Heart right ventricle (tissue), 16 donors: ENCODE data around the gene NDUFAF2. TPM values are rescaled to one million over a fixed set of nuclear protein-coding genes. Genes with fewer than 3 reads are reported as not detected.

ENCODE experiments used
- ATAC-seq, 8 donors: fragments of 200-7000 bp; cut with Tn5 transposase; one replicate each; pipeline ENCODE4 v1.9.1; 2020; ENCODE audit warnings: mild to moderate bottlenecking in 8 of 8, moderate library complexity in 8 of 8, moderate number of reproducible peaks in 1 of 8
- DNase-seq, 2 donors: peaks; one replicate each; pipeline ENCODE4 v3.0.0-alpha.2; 2020
- H3K27ac ChIP-seq, 10 donors: fragments of 200-600 bp; sonication (generic) in 2 of 10; one replicate each; pipeline versions ENCODE4 v1.5.0 to v1.8.0; 2020 to 2022; ENCODE audit warnings: mild to moderate bottlenecking in 3 of 10
- H3K27me3 ChIP-seq, 7 donors: fragments of 200-600 bp; one replicate each; pipeline ENCODE4 v1.8.0; 2021 to 2022; ENCODE audit warnings: mild to moderate bottlenecking in 2 of 7
- H3K36me3 ChIP-seq, 9 donors: fragments of 200-600 bp; sonication (generic) in 1 of 9; one replicate each; pipeline versions ENCODE4 v1.5.0 to v1.8.0; 2020 to 2022; ENCODE audit warnings: mild to moderate bottlenecking in 2 of 9
- H3K4me1 ChIP-seq, 9 donors: fragments of 200-600 bp; sonication (generic) in 1 of 9; one replicate each; pipeline versions ENCODE4 v1.5.0 to v1.8.0; 2020 to 2022; ENCODE audit warnings: mild to moderate bottlenecking in 4 of 9
- H3K4me3 ChIP-seq, 10 donors: fragments of 200-600 bp; sonication (generic) in 2 of 10; one replicate each; pipeline versions ENCODE4 v1.5.0 to v1.8.0; 2020 to 2022; ENCODE audit warnings: mild to moderate bottlenecking in 7 of 10, moderate library complexity in 2 of 10
- H3K9me3 ChIP-seq, 11 donors: fragments of 200-600 bp in 10 of 11; sonication (generic) in 2 of 11; one replicate each; pipeline versions ENCODE4 v1.5.0 to v1.8.0; 2013 to 2022; ENCODE audit warnings: mild to moderate bottlenecking in 2 of 11, control low read depth in 1 of 11, moderate library complexity in 1 of 11
- CTCF ChIP-seq, 9 donors: fragments of 200-600 bp; sonication (generic) in 2 of 9; IDR thresholded peaks; one replicate each; pipeline versions ENCODE4 v1.5.0 to v1.8.0; 2021 to 2022; ENCODE audit warnings: antibody characterized with exemption in 9 of 9, mild to moderate bottlenecking in 5 of 9, moderate library complexity in 1 of 9
- WGBS, 2 donors: extraction: QIAGEN DNeasy Blood & Tissue Kit; methylation state at CpG; one replicate each; pipeline ENCODE4 v1.1.7; 2013; ENCODE audit warnings: inconsistent platforms in 1 of 2; 5-methylcytosine and 5-hydroxymethylcytosine counted together
- intact Hi-C, 10 donors: fragments of 100-400 bp; cut with DNase I; formaldehyde crosslinking; loops; one replicate each; pipeline versions ENCODE4 v1.11.1 to v1.14.2; 2022
- long read RNA-seq, 3 donors: library from polyadenylated mRNA; unstranded; transcript quantifications; one replicate each; pipeline ENCODE4 v2.0.0, GENCODE V29; 2020 to 2021
- polyA plus RNA-seq, 2 donors: library from polyadenylated mRNA; stranded (reverse); fragments of 200-250 nt; gene quantifications; one replicate each; pipeline ENCODE4 v1.2.3, GENCODE V29; 2013
- total RNA-seq, 10 donors: library from RNA; stranded (reverse); fragmentation: NEBNext Ultra II Directional in 3 of 10; extraction: Animal tissue kit (Norgen Biotek cat#: 25700) in 3 of 10; gene quantifications; one replicate each; pipeline versions ENCODE4 v1.2.1 to v1.2.4, GENCODE V29; 2021 to 2023
- donor health status: Arrhythmogenic right ventricular cardiomyopathy.
- donor health status: ischemic (EF 13 %, LVEDD 7.1; RV severe dilation, severe dysfunction).
- donor health status: healthy with polysubstance abuse.
- donor health status: DM: no; HTN: yes; CAD: no.
- donor health status: DM: no; HTN: no; CAD: no.
- donor health status: ischemic (EF 25% LVEDD 6.9; RV normal size, moderate dysfunction).
- donor health status: ischemic (EF 25% LVEDD 5.7; RV mildly dilated, moderate dysfunction).
- donor health status: healthy.
- donor health status: DM: yes; HTN: yes; CAD: no.
- donor health status: Ischemic cardiomyopathy.
- donor health status: ischemic (EF 35%, LVEDD 5.7; RV mildly dilated, moderate dysfunction).
- donor health status: nonischemic (EF 11% LVEDD 7.7; RV severe dilation, severe dysfunction).
- donor health status: DM: yes; HTN: yes; CAD: no.
- donor health status: PGD.
- donor health status: ischemic (EF 29% LVEDD 5.4; RV normal size, mild dysfunction).
- donor health status: nonischemic (EF 23%, LVEDD 6.1; RV moderate dilation, normal function).

The NDUFAF2 gene
- total RNA-seq = 10 to 100 TPM; 23.0 to 49.2 (median 29.9) TPM
- 10 to 100 TPM; 60.3 to 96.5 TPM for polyA plus RNA-seq
- long read RNA-seq, donor 1, transcript NDUFAF2-201 (4 exons, 719 nt) = major isoform, 31 of 40 reads
- long read RNA-seq, donor 1, partial matches to known transcripts = 3 of 40 reads
- long read RNA-seq, donor 1, other reads (novel, unspliced or antisense) = 6 of 40 reads
- long read RNA-seq, donor 2, transcript NDUFAF2-201 (4 exons, 719 nt) = major isoform, 29 of 36 reads
- long read RNA-seq, donor 2, partial matches to known transcripts = 2 of 36 reads
- long read RNA-seq, donor 2, other reads (novel, unspliced or antisense) = 3 of 36 reads
- long read RNA-seq, donor 3, partial matches to known transcripts = 0 of 3 reads
- long read RNA-seq, donor 3, other reads (novel, unspliced or antisense) = 1 of 3 reads

- peak; percentile 99 to 100 (median 100) for ATAC-seq
- 2 to 3% methylated on average over 64 of the region's 64 CpGs for WGBS, 2 donors
- TF ChIP-seq CTCF (IDR thresholded peaks at IDR 0.05) = no peak
- H3K4me1 ChIP-seq = peaks cover 6 to 32% (median 23%) of the 10 kb centered on the region in 9 donors
- intact Hi-C loops = loop anchor here in 3 of 10 donors (10.0 kb wide), 2 partner anchors 220 to 390 kb away; partner anchors contain the start of genes SMIM15 (in 3 of the 3) and ZSWIM6 (in 1 of the 3)
- peak within 1 kb of the TSS; percentile 62 to 88 (median 74) for H3K4me3 ChIP-seq
- peaks cover 0 to 7% (median 0%) of the 10 kb centered on the region in 9 donors for H3K36me3 ChIP-seq
- H3K27ac ChIP-seq = peak within 1 kb of the TSS; percentile 23 to 86 (median 81)
- H3K27me3 ChIP-seq = no peaks in the 10 kb centered on the region
- H3K9me3 ChIP-seq = no peaks in the 10 kb centered on the region
- peak; percentile 85 to 92 for DNase-seq
Observed at GRCh38 chr5:60944904-60945812, at the start of gene NDUFAF2, which contains the start of gene ERCC8. TSS of gene NDUFAF2 (plus strand) at chr5:60945205. CDS start at chr5:60945256, 51 bp downstream. TSS of gene ERCC8 (minus strand) at chr5:60945070. CDS start at chr5:60945008, 62 bp downstream.

- TF ChIP-seq CTCF (IDR thresholded peaks at IDR 0.05) = no peak
- DNase-seq = no peak
- H3K36me3 ChIP-seq = peaks cover 0 to 94% (median 3%) of the 10 kb centered on the region in 9 donors
- H3K4me1 ChIP-seq = no peaks in the 10 kb centered on the region
- H3K27ac ChIP-seq = no peak overlapping the region
- H3K4me3 ChIP-seq = no peak overlapping the region
- no peaks in the 10 kb centered on the region for H3K9me3 ChIP-seq
- WGBS, 2 donors = 90 to 94% methylated on average over 4 of the region's 4 CpGs
- no peak for ATAC-seq
- intact Hi-C loops = no loop called here
- H3K27me3 ChIP-seq = no peaks in the 10 kb centered on the region
Observed at GRCh38 chr5:60896991-60897390, 48.0 kb upstream of the NDUFAF2 start.

- ATAC-seq (no peak), DNase-seq (no peak)
- intact Hi-C loops = no loop called here
- 88% methylated on average over 4 of the region's 4 CpGs for WGBS, 2 donors
- no peaks in the 10 kb centered on the region for H3K4me1 ChIP-seq
- no peaks in the 10 kb centered on the region for H3K27me3 ChIP-seq
- no peak for TF ChIP-seq CTCF (IDR thresholded peaks at IDR 0.05)
- H3K27ac ChIP-seq = no peak overlapping the region
- H3K36me3 ChIP-seq = peaks cover 0 to 56% (median 0%) of the 10 kb centered on the region in 9 donors
- no peaks in the 10 kb centered on the region for H3K9me3 ChIP-seq
- H3K4me3 ChIP-seq = no peak overlapping the region
Observed at GRCh38 chr5:60903356-60903755, 41.6 kb upstream of the NDUFAF2 start.

- Histone ChIP-seq H3K27me3 (no peaks in the 10 kb centered on the region), H3K36me3 (peaks cover 0 to 78% (median 19%) of the 10 kb centered on the region in 9 donors), H3K4me3 (no peak overlapping the region), H3K27ac (no peak overlapping the region), H3K4me1 (no peaks in the 10 kb centered on the region), H3K9me3 (no peaks in the 10 kb centered on the region)
- ATAC-seq (no peak), DNase-seq (no peak)
- intact Hi-C loops = no loop called here
- TF ChIP-seq CTCF (IDR thresholded peaks at IDR 0.05) = no peak
Observed at GRCh38 chr5:60916646-60917045, 28.4 kb upstream of the NDUFAF2 start.
